C1 segment of cervical spinal cord (tissue), 14 donors: ENCODE results near the gene RNASEL.

ENCODE experiments used
- DNase-seq, 14 donors: peaks; one replicate each; lab custom pipeline; 2025; lab: John Stamatoyannopoulos, UW

RNASEL gene

GRCh38 chr1:182601913-182602312 is 12.9 kb upstream of the RNASEL start:
- DNase-seq: peak in 2 of 14 donors; percentile 62 to 63

GRCh38 chr1:182601416-182601786 is 12.3 kb upstream of the RNASEL start:
- peak in 11 of 14 donors; percentile 29 to 85 (median 48) for DNase-seq

- DNase-seq: no peak
Measured at GRCh38 chr1:182600745-182601415, 11.8 kb upstream of the RNASEL start.

GRCh38 chr1:182600036-182600713 is 11.1 kb upstream of the RNASEL start:
- peak in 1 of 14 donors; percentile 12 for DNase-seq

- DNase-seq: peak in 1 of 14 donors; percentile 33
Measured at GRCh38 chr1:182599339-182599738, 10.3 kb upstream of the RNASEL start.

GRCh38 chr1:182598296-182598695 is 9.2 kb upstream of the RNASEL start:
- DNase-seq: no peak

GRCh38 chr1:182596934-182597333 is 7.9 kb upstream of the RNASEL start:
- no peak for DNase-seq

GRCh38 chr1:182595641-182596240 is 6.7 kb upstream of the RNASEL start:
- DNase-seq: peak in 10 of 14 donors; percentile 7 to 43 (median 27)

GRCh38 chr1:182589931-182590330 is 875 bp upstream of the RNASEL start:
- DNase-seq: no peak

GRCh38 chr1:182589520-182589919 is 464 bp upstream of the RNASEL start:
- no peak for DNase-seq

- DNase-seq: no peak
Measured at GRCh38 chr1:182587666-182588499, 1.2 kb downstream of the RNASEL start.

- no peak for DNase-seq
Measured at GRCh38 chr1:182587093-182587492, 2.0 kb downstream of the RNASEL start.

GRCh38 chr1:182586380-182586779 is 2.7 kb downstream of the RNASEL start:
- no peak for DNase-seq

GRCh38 chr1:182584746-182585145 is 4.3 kb downstream of the RNASEL start:
- DNase-seq: no peak

GRCh38 chr1:182580736-182581135 is 8.3 kb downstream of the RNASEL start:
- DNase-seq: no peak

- no peak for DNase-seq
Measured at GRCh38 chr1:182575540-182576149, 13.4 kb downstream of the RNASEL start.

GRCh38 chr1:182574156-182574555 is 14.9 kb downstream of the RNASEL start:
- no peak for DNase-seq

GRCh38 chr1:182570611-182570970 is 18.5 kb downstream of the RNASEL start:
- no peak for DNase-seq

- no peak for DNase-seq
Measured at GRCh38 chr1:182569939-182570610, 19.0 kb downstream of the RNASEL start.

GRCh38 chr1:182568647-182569284 is 20.3 kb downstream of the RNASEL start:
- no peak for DNase-seq

GRCh38 chr1:182567629-182568028 is 21.4 kb downstream of the RNASEL start:
- no peak for DNase-seq
